ENCODE measurements around the gene IRAK2.

Gene IRAK2

GRCh38 chr3:10249833-10250232 is 85.1 kb downstream of the IRAK2 start:
- TF ChIP-seq CTCF (IDR thresholded peaks at IDR 0.05; ENCODE audit: low read depth, low read length), result no peak
- peak overlapping the region; percentile 85 for H3K4me3 ChIP-seq (ENCODE audit: low read depth, low read length)

GRCh38 chr3:10251006-10251405 is 86.3 kb downstream of the IRAK2 start:
- no peak for TF ChIP-seq CTCF (IDR thresholded peaks at IDR 0.05; ENCODE audit: low read depth, low read length)
- peak overlapping the region; percentile 85 for H3K4me3 ChIP-seq (ENCODE audit: low read depth, low read length)

GRCh38 chr3:10253731-10254130 is 89.0 kb downstream of the IRAK2 start:
- TF ChIP-seq CTCF (IDR thresholded peaks at IDR 0.05; ENCODE audit: low read depth, low read length), result no peak

GRCh38 chr3:10255835-10256234 is 91.1 kb downstream of the IRAK2 start:
- no peak for TF ChIP-seq CTCF (IDR thresholded peaks at IDR 0.05; ENCODE audit: low read depth, low read length)
- no peak overlapping the region for H3K4me3 ChIP-seq (ENCODE audit: low read depth, low read length)

More at GRCh38 chr3:10253731-10254130, 89.0 kb downstream of the IRAK2 start:
- no peak overlapping the region for H3K4me3 ChIP-seq (ENCODE audit: low read depth, low read length)

- no peak for TF ChIP-seq CTCF (IDR thresholded peaks at IDR 0.05; ENCODE audit: low read depth, low read length)
- H3K4me3 ChIP-seq (ENCODE audit: low read depth, low read length), result no peak overlapping the region
These were observed 94.3 kb downstream of the IRAK2 start for GRCh38 chr3:10259036-10259435.

GRCh38 chr3:10259798-10260197 is 95.1 kb downstream of the IRAK2 start:
- no peak for TF ChIP-seq CTCF (IDR thresholded peaks at IDR 0.05; ENCODE audit: low read depth, low read length)
- H3K4me3 ChIP-seq (ENCODE audit: low read depth, low read length), result no peak overlapping the region

- no peak for TF ChIP-seq CTCF (IDR thresholded peaks at IDR 0.05; ENCODE audit: low read depth, low read length)
These were observed 95.5 kb downstream of the IRAK2 start for GRCh38 chr3:10260211-10260701.

More at GRCh38 chr3:10260211-10260701, 95.5 kb downstream of the IRAK2 start:
- H3K4me3 ChIP-seq (ENCODE audit: low read depth, low read length), result no peak overlapping the region
